HepG2 (cell line): ENCODE measurements around the gene CNTFR. TPM values are rescaled to one million over a fixed set of nuclear protein-coding genes. Genes with fewer than 3 reads are reported as not detected.

Experiments used
- BORCS8-MEF2B ChIP-seq: sonication (generic); formaldehyde crosslinking; IDR thresholded peaks from 2 replicates; pipeline ENCODE4 v1.8.0; 2022; ENCODE audit warnings: mild to moderate bottlenecking, missing genetic modification reagents
- CEBPG ChIP-seq: IDR thresholded peaks from 2 replicates; pipeline ENCODE4 v1.6.1; 2016
- HNF4G ChIP-seq, 2 experiments: sonication (generic) in 1 of 2; formaldehyde crosslinking in 1 of 2; IDR thresholded peaks; 2 replicates each; pipeline versions ENCODE4 v1.4.0 to v1.6.1; 2011 to 2020; ENCODE audit warnings: borderline replicate concordance in 2 of 2, low read depth in 2 of 2, mild to moderate bottlenecking in 2 of 2, low read length in 1 of 2, missing genetic modification reagents in 1 of 2, moderate library complexity in 1 of 2
- HOXA7 ChIP-seq: sonication (generic); formaldehyde crosslinking; IDR thresholded peaks from 2 replicates; pipeline ENCODE4 v1.8.1; 2022; ENCODE audit warnings: mild to moderate bottlenecking, missing genetic modification reagents, moderate library complexity
- KDM5A ChIP-seq: fragments of 200-600 bp; sonication (generic); IDR thresholded peaks from 2 replicates; pipeline ENCODE4 v1.7.0; 2018; ENCODE audit warnings: antibody characterized with exemption, mild to moderate bottlenecking, low read length, borderline replicate concordance
- KLF6 ChIP-seq: IDR thresholded peaks from 2 replicates; pipeline ENCODE4 v1.8.0; 2016; ENCODE audit warnings: missing biosample characterization, missing genetic modification reagents
- MATR3 ChIP-seq: sonication (generic); formaldehyde crosslinking; IDR thresholded peaks from 2 replicates; pipeline ENCODE4 v1.4.0; 2020; ENCODE audit warnings: missing genetic modification reagents
- NFE2L1 ChIP-seq: sonication (generic); formaldehyde crosslinking; IDR thresholded peaks from 2 replicates; pipeline ENCODE4 v1.4.0; 2020; ENCODE audit warnings: missing genetic modification reagents, mild to moderate bottlenecking, borderline replicate concordance
- NPAS2 ChIP-seq: sonication (generic); formaldehyde crosslinking; IDR thresholded peaks from 2 replicates; pipeline ENCODE4 v1.8.0; 2022; ENCODE audit warnings: mild to moderate bottlenecking, missing genetic modification reagents, borderline replicate concordance
- REST ChIP-seq, 2 experiments: IDR thresholded peaks; 2 replicates each; pipeline ENCODE4 v1.6.1; 2011 to 2012; ENCODE audit warnings: low read length in 2 of 2, borderline replicate concordance in 1 of 2, low read depth in 1 of 2, mild to moderate bottlenecking in 1 of 2, moderate library complexity in 1 of 2
- SIX1 ChIP-seq: sonication (generic); formaldehyde crosslinking; IDR thresholded peaks from 2 replicates; pipeline ENCODE4 v1.4.0; 2020; ENCODE audit warnings: missing genetic modification reagents, borderline replicate concordance
- SP4 ChIP-seq: sonication (generic); formaldehyde crosslinking; IDR thresholded peaks from 2 replicates; pipeline ENCODE4 v1.8.1; 2023; ENCODE audit warnings: mild to moderate bottlenecking, missing genetic modification reagents
- TCF7L2 ChIP-seq: IDR thresholded peaks from 2 replicates; pipeline ENCODE4 v1.6.1; 2011; ENCODE audit warnings: mild to moderate bottlenecking, low read depth, low read length, moderate library complexity
- ZBTB3 ChIP-seq: sonication (generic); formaldehyde crosslinking; IDR thresholded peaks from 2 replicates; pipeline ENCODE4 v1.4.0; 2020; ENCODE audit warnings: low read depth, mild to moderate bottlenecking, moderate library complexity, missing genetic modification reagents, borderline replicate concordance
- ZNF333 ChIP-seq: sonication (generic); formaldehyde crosslinking; IDR thresholded peaks from 2 replicates; pipeline ENCODE4 v1.4.0; 2020; ENCODE audit warnings: mild to moderate bottlenecking, missing genetic modification reagents, borderline replicate concordance
- ZNF510 ChIP-seq: sonication (generic); formaldehyde crosslinking; IDR thresholded peaks from 2 replicates; pipeline ENCODE4 v1.4.0; 2020; ENCODE audit warnings: low read depth, mild to moderate bottlenecking, missing genetic modification reagents
- ZNF513 ChIP-seq: sonication (generic); formaldehyde crosslinking; conservative IDR thresholded peaks from 2 replicates; pipeline ENCODE4 v1.5.0; 2020; ENCODE audit warnings: missing genetic modification reagents
- ZNF556 ChIP-seq: sonication (generic); formaldehyde crosslinking; IDR thresholded peaks from 2 replicates; pipeline ENCODE4 v1.4.0; 2020; ENCODE audit warnings: mild to moderate bottlenecking, missing genetic modification reagents, borderline replicate concordance
- ZNF660 ChIP-seq: sonication (generic); formaldehyde crosslinking; IDR thresholded peaks from 2 replicates; pipeline ENCODE4 v1.5.1; 2020; ENCODE audit warnings: mild to moderate bottlenecking, low read depth, missing genetic modification reagents, borderline replicate concordance
- ZNF691 ChIP-seq: sonication (generic); formaldehyde crosslinking; IDR thresholded peaks from 2 replicates; pipeline ENCODE4 v1.4.0; 2020; ENCODE audit warnings: missing genetic modification reagents, low read depth, mild to moderate bottlenecking, borderline replicate concordance
- ZNF788 ChIP-seq: sonication (generic); formaldehyde crosslinking; IDR thresholded peaks from 2 replicates; pipeline ENCODE4 v1.5.0; 2020; ENCODE audit warnings: mild to moderate bottlenecking, missing genetic modification reagents, borderline replicate concordance
- polyA plus RNA-seq, 8 experiments: library from polyadenylated mRNA; depleted of rRNA in 3 of 8; stranded (reverse) in 7 of 8; unstranded in 1 of 8; fragments of >200 nt; fragmentation: Illumina TruSeq in 4 of 8; extraction: Trizol in 4 of 8; gene quantifications; 2 replicates each; pipeline versions ENCODE4 v1.2.1 to v1.2.3, GENCODE V29; 2011 to 2016; ENCODE audit warnings: low read depth in 4 of 8, missing spikeins in 1 of 8, mixed read lengths in 1 of 8; ENCODE audit not compliant: insufficient read depth in 1 of 8
- total RNA-seq, 5 experiments: library from RNA; depleted of rRNA; stranded (reverse); fragments of >200 nt; fragmentation: Illumina TruSeq; extraction: Trizol; gene quantifications; 2 replicates each; pipeline ENCODE4 v1.2.3, GENCODE V29; 2016; ENCODE audit warnings: low read depth in 1 of 5
- TF ChIP-seq, protein P1 (sequence below): IDR thresholded peaks from 2 replicates; pipeline ENCODE4 v1.6.1; 2012; ENCODE audit warnings: inconsistent platforms

CNTFR gene
- total and polyA plus RNA-seq, 2 of the 13 experiments (the other 11 are each of a cell fraction or from before 2014, with no cell fraction given), result not detected

- no peak for TF ChIP-seq ZNF513
- no peak for TF ChIP-seq HNF4G (IDR thresholded peaks at IDR 0.05; ENCODE audit: borderline replicate concordance, low read depth, low read length)
- peak; percentile 71; the same call in 1 of the 2 replicates for TF ChIP-seq HNF4G (CRISPR knock-in tag; IDR thresholded peaks at IDR 0.05; ENCODE audit: borderline replicate concordance, low read depth)
- TF ChIP-seq ZNF788 (CRISPR knock-in tag), result peak; percentile 81
- peak; percentile 82 for TF ChIP-seq BORCS8-MEF2B (CRISPR knock-in tag)
- TF ChIP-seq ZNF691 (CRISPR knock-in tag), result peak; percentile 43
- TF ChIP-seq, protein P1, sequence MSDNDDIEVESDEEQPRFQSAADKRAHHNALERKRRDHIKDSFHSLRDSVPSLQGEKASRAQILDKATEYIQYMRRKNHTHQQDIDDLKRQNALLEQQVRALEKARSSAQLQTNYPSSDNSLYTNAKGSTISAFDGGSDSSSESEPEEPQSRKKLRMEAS, result peak; percentile 83
- peak; percentile 94 for TF ChIP-seq SP4 (CRISPR knock-in tag)
- TF ChIP-seq CEBPG (CRISPR knock-in tag), result peak; percentile 18; the same call in 1 of the 2 replicates
- no peak for TF ChIP-seq HOXA7 (CRISPR knock-in tag)
- TF ChIP-seq KLF6 (CRISPR knock-in tag), result peak; percentile 71
- no peak; the same call in 1 of the 2 replicates for TF ChIP-seq NFE2L1
- TF ChIP-seq ZBTB3, result no peak
- TF ChIP-seq MATR3 (CRISPR knock-in tag), result no peak
- TF ChIP-seq SIX1 (CRISPR knock-in tag), result no peak
- no peak for TF ChIP-seq ZNF660 (CRISPR knock-in tag)
- peak; percentile 45; the same call in 1 of the 2 replicates for TF ChIP-seq ZNF510
- no peak; the same call in 1 of the 2 replicates for TF ChIP-seq NPAS2 (CRISPR knock-in tag)
- TF ChIP-seq REST (IDR thresholded peaks at IDR 0.05; ENCODE audit: borderline replicate concordance in 1 of 2, low read depth in 1 of 2, low read length in 2 of 2), result no peak
- no peak for TF ChIP-seq TCF7L2
- TF ChIP-seq ZNF333 (CRISPR knock-in tag), result no peak
- peak; percentile 18; the same call in 1 of the 2 replicates for TF ChIP-seq ZNF556 (CRISPR knock-in tag)
- TF ChIP-seq KDM5A, result 0 out of 2 replicates have a peak, but pooled peaks have one; percentile 23
These were observed 48.0 kb upstream of the CNTFR start, which contains the start of gene SIGMAR1 (continued) for GRCh38 chr9:34637356-34638137.
